ENCODE results near the gene NRCAM.

- TF ChIP-seq CTCF (IDR thresholded peaks at IDR 0.05) (no peak), POLR2A (IDR thresholded peaks at IDR 0.05) (no peak)
Observed at GRCh38 chr7:108330227-108330626, 126.0 kb downstream of the NRCAM start.
